GM12878 (cell line): ENCODE data around the gene CDKN1B. TPM values are rescaled to one million over a fixed set of nuclear protein-coding genes. Genes with fewer than 3 reads are reported as not detected.

Experiments
- ATAC-seq: fragments of 200-7000 bp; cut with Tn5 transposase; 3 replicates; pipeline ENCODE4 v1.9.1; 2020; ENCODE audit warnings: mild to moderate bottlenecking, moderate library complexity
- BruUV-seq: library from RNA; stranded (reverse); fragments of 400-500 nt; replicated peaks from 2 replicates; lab custom pipeline; 2021; lab: Mats Ljungman, UMichigan
- CTCF ChIA-PET: fragments of 300-600 bp; sonication (Branson Sonifier 250); formaldehyde crosslinking; extraction: SDS; loops from one replicate; lab custom pipeline; 2021; ENCODE audit warnings: inconsistent platforms; lab: Yijun Ruan, JAX
- POLR2A ChIA-PET: fragments of 350-600 bp; formaldehyde crosslinking; extraction: SDS; loops from one replicate; lab custom pipeline; 2021; ENCODE audit warnings: inconsistent platforms; lab: Charles Lee
- RAD21 ChIA-PET: fragments of 300-600 bp; sonication (Branson Sonifier 250); formaldehyde crosslinking; loops from one replicate; lab custom pipeline; 2023; ENCODE audit warnings: antibody characterized with exemption; ENCODE audit not compliant: unreplicated experiment; lab: Charles Lee
- SMC1A ChIA-PET: fragments of 300-600 bp; sonication (Branson Sonifier 250); formaldehyde crosslinking; loops from one replicate; lab custom pipeline; 2023; ENCODE audit not compliant: unreplicated experiment, uncharacterized antibody; lab: Charles Lee
- DNase-seq: peaks from one replicate; pipeline ENCODE4 v3.0.0-alpha.2; 2011; ENCODE audit warnings: low read depth, low spot score
- FAIRE-seq: peaks from 3 replicates; lab custom pipeline; 2011; peaks lifted over from hg19 to GRCh38; lab: Jason Lieb, UNC
- H2AFZ ChIP-seq: 2 replicates; pipeline ENCODE4 v1.6.0; 2011; ENCODE audit warnings: low read depth, low read length, control low read depth; ENCODE audit not compliant: control insufficient read depth
- H3K27ac ChIP-seq: 2 replicates; pipeline ENCODE4 v1.5.1; 2011; ENCODE audit warnings: control low read depth; ENCODE audit not compliant: control insufficient read depth, insufficient read depth
- H3K27me3 ChIP-seq, 2 experiments: replicated peaks in 1 of 2; 2 replicates each; pipeline versions ENCODE4 v1.6.0 to v1.6.1; 2011; ENCODE audit warnings: low read length in 1 of 2; ENCODE audit not compliant: control insufficient read depth in 2 of 2, insufficient read depth in 2 of 2
- H3K36me3 ChIP-seq, 2 experiments: 2 replicates each; pipeline ENCODE4 v1.5.1; 2011; ENCODE audit warnings: low read length in 1 of 2; ENCODE audit not compliant: control insufficient read depth in 2 of 2, insufficient read depth in 2 of 2
- H3K4me1 ChIP-seq: 2 replicates; pipeline ENCODE4 v1.6.1; 2011; ENCODE audit warnings: mild to moderate bottlenecking, low read length, moderate library complexity, mixed read lengths; ENCODE audit not compliant: control insufficient read depth, insufficient read depth
- H3K4me2 ChIP-seq: 2 replicates; pipeline ENCODE4 v1.6.0; 2011; ENCODE audit warnings: control low read depth; ENCODE audit not compliant: control insufficient read depth, insufficient read depth
- H3K4me3 ChIP-seq: fragments of 200-600 bp; sonication (generic); 2 replicates; pipeline ENCODE4 v1.5.1; 2016
- H3K79me2 ChIP-seq: 2 replicates; pipeline ENCODE4 v1.6.0; 2011; ENCODE audit warnings: low read length; ENCODE audit not compliant: control insufficient read depth, insufficient read depth
- H3K9ac ChIP-seq: 2 replicates; pipeline ENCODE4 v1.8.0; 2011; ENCODE audit warnings: low read length, control low read depth, mixed read lengths; ENCODE audit not compliant: control insufficient read depth, insufficient read depth
- H3K9me3 ChIP-seq: replicated peaks from 3 replicates; pipeline ENCODE4 v1.5.1; 2011; ENCODE audit warnings: mild to moderate bottlenecking, low read length; ENCODE audit not compliant: control insufficient read depth, insufficient read depth
- H4K20me1 ChIP-seq: 2 replicates; pipeline ENCODE4 v1.6.0; 2011; ENCODE audit not compliant: control insufficient read depth, insufficient read depth
- BMI1 ChIP-seq: fragments of 450-650 bp; IDR thresholded peaks from 2 replicates; pipeline ENCODE4 v1.6.1; 2016; ENCODE audit warnings: mild to moderate bottlenecking, moderate library complexity, borderline replicate concordance
- CREM ChIP-seq: IDR thresholded peaks from 2 replicates; pipeline ENCODE4 v1.6.1; 2014; ENCODE audit warnings: antibody characterized with exemption, low read depth
- CUX1 ChIP-seq: IDR thresholded peaks from 2 replicates; pipeline ENCODE4 v1.6.1; 2012; ENCODE audit warnings: improper control_type of control experiment, low read depth, low read length; ENCODE audit not compliant: insufficient replicate concordance
- EED ChIP-seq: sonication (generic); IDR thresholded peaks from 2 replicates; pipeline ENCODE4 v1.6.1; 2016; ENCODE audit warnings: antibody characterized with exemption, low read depth
- IRF5 ChIP-seq: fragments of 450-650 bp; IDR thresholded peaks from 2 replicates; pipeline ENCODE4 v1.6.1; 2017; ENCODE audit warnings: borderline replicate concordance
- RUNX3 ChIP-seq: IDR thresholded peaks from 2 replicates; pipeline ENCODE4 v1.6.1; 2012; ENCODE audit warnings: low read length, inconsistent platforms
- STAT1 ChIP-seq: fragments of 450-650 bp; conservative IDR thresholded peaks from 2 replicates; pipeline ENCODE4 v1.6.1; 2014; ENCODE audit warnings: antibody characterized with exemption, mild to moderate bottlenecking
- WRNIP1 ChIP-seq: IDR thresholded peaks from 2 replicates; pipeline ENCODE4 v1.6.1; 2011; ENCODE audit warnings: low read depth, low read length, improper control_type of control experiment, borderline replicate concordance
- ZBTB11 ChIP-seq: fragments of 450-650 bp; formaldehyde crosslinking; IDR thresholded peaks from 2 replicates; pipeline ENCODE4 v1.5.0; 2022; ENCODE audit warnings: mild to moderate bottlenecking, missing genetic modification characterization
- WGBS: methylation state at CpG from one replicate; pipeline ENCODE4 v1.1.6; 2016; ENCODE audit warnings: low lambda C conversion rate; ENCODE audit not compliant: insufficient replicate concordance, insufficient coverage; ENCODE audit errors: missing lambda C conversion rate; 5-methylcytosine and 5-hydroxymethylcytosine counted together
- in situ Hi-C: fragments of 300-500 bp; cut with MboI; formaldehyde crosslinking; loops from 9 replicates; pipeline ENCODE4 v1.14.3; 2018; ENCODE audit warnings: mixed read lengths
- intact Hi-C: fragments of 100-400 bp; cut with micrococcal nuclease; formaldehyde crosslinking; loops from one replicate; pipeline ENCODE4 v1.14.2; 2022; ENCODE audit not compliant: unreplicated experiment
- polyA plus RNA-seq, 11 experiments: library from polyadenylated mRNA; depleted of rRNA in 4 of 11; unstranded in 6 of 11; stranded (reverse) in 5 of 11; fragments of >200 nt; fragmentation: Nextera tagmentation in 4 of 11; fragmentation: Illumina TruSeq in 1 of 11; extraction: Ambion mirVana in 4 of 11; extraction: Trizol in 1 of 11; gene quantifications; 1 replicate in 1 of 11; 2 replicates in 10 of 11; pipeline versions ENCODE4 v1.2.1 to v1.2.3, GENCODE V29; 2011 to 2016; ENCODE audit warnings: inconsistent platforms in 2 of 11, missing spikeins in 2 of 11, low read depth in 1 of 11
- total RNA-seq, 4 experiments: library from RNA; depleted of rRNA in 3 of 4; stranded (reverse); fragments of >200 nt in 3 of 4; fragmentation: Illumina TruSeq in 1 of 4; extraction: Trizol in 1 of 4; gene quantifications; 2 replicates each; pipeline versions ENCODE4 v1.2.1 to v1.2.3, GENCODE V29; 2013 to 2021

Gene CDKN1B
- total and polyA plus RNA-seq, 10 of the 15 experiments (the other 5 are each of a cell fraction or from before 2014, with no cell fraction given): 4.2 to 39.1 (median 23.1) TPM

- H3K9me3 ChIP-seq: no peaks in the 10 kb centered on the region
- BruUV-seq: no TSS peak
- no peaks in the 10 kb centered on the region for H4K20me1 ChIP-seq
- no peak for DNase-seq
- H3K4me3 ChIP-seq: no peak overlapping the region
- peak; percentile 9 for ATAC-seq
- FAIRE-seq: no peak
- ChIA-PET POLR2A (interaction anchor here (0.6 to 1.8 kb wide), 3 partner anchors 10 to 30 kb away, joined by 3 to 7 read pairs (median 5); no protein-coding TSS in a partner anchor), SMC1A (interaction anchor here (0.7 to 5.7 kb wide), 14 partner anchors 8 to 328 kb away, joined by 3 to 48 read pairs (median 4); no protein-coding TSS in a partner anchor), RAD21 (interaction anchor here (1.0 to 4.4 kb wide), 5 partner anchors 9 to 349 kb away, joined by 3 to 61 read pairs (median 9); partner anchors contain the start of gene BORCS5), CTCF (interaction anchor here (0.6 to 4.8 kb wide), 12 partner anchors 8 to 1656 kb away, joined by 3 to 75 read pairs (median 4); no protein-coding TSS in a partner anchor)
- 19% methylated on average over 1 of the region's 1 CpG for WGBS
- no peaks in the 10 kb centered on the region for H3K36me3 ChIP-seq
- intact Hi-C loops: loop anchor here (2.0 kb wide), 1 partner anchor 49 kb away; no protein-coding TSS in a partner anchor
- no peaks in the 10 kb centered on the region for H3K79me2 ChIP-seq
- no peak overlapping the region for H3K4me2 ChIP-seq
- H3K9ac ChIP-seq: no peak overlapping the region
- H3K4me1 ChIP-seq: peaks cover 18% of the 10 kb centered on the region
- in situ Hi-C loops: loop anchor here (5.0 to 10.0 kb wide), 2 partner anchors 329 to 621 kb away; no protein-coding TSS in a partner anchor
- no peak overlapping the region for H2AFZ ChIP-seq
- H3K27ac ChIP-seq: no peak overlapping the region
- no peaks in the 10 kb centered on the region for H3K27me3 ChIP-seq
- TF ChIP-seq CREM (no peak), RUNX3 (no peak), ZBTB11 (no peak), IRF5 (no peak), WRNIP1 (no peak), CUX1 (no peak), BMI1 (no peak), EED (no peak), STAT1 (no peak)
Measured at GRCh38 chr12:12705838-12706520, 11.2 kb upstream of the CDKN1B start.
